Measurements from ENCODE around the gene ZNF624. TPM values are rescaled to one million over a fixed set of nuclear protein-coding genes. Genes with fewer than 3 reads are reported as not detected.
"Not testable (repeated sequence)": the region's sequence is repeated elsewhere in the genome, so short reads cannot be mapped to it uniquely, and the experiment has no call there.

ZNF624 gene
- polyA plus RNA-seq (ENCODE audit: insufficient read length) = 5.4 TPM

GRCh38 chr17:16653367-16654041, at the start of gene ZNF624:
Gene ZNF624, minus strand, starts transcription at chr17:16653850.
- DNase-seq (ENCODE audit: low read depth) = peak; percentile 78

- not testable (repeated sequence) for DNase-seq (ENCODE audit: low read depth)
These were observed 44.0 kb upstream of the ZNF624 start for GRCh38 chr17:16697603-16698002.

DNA sequence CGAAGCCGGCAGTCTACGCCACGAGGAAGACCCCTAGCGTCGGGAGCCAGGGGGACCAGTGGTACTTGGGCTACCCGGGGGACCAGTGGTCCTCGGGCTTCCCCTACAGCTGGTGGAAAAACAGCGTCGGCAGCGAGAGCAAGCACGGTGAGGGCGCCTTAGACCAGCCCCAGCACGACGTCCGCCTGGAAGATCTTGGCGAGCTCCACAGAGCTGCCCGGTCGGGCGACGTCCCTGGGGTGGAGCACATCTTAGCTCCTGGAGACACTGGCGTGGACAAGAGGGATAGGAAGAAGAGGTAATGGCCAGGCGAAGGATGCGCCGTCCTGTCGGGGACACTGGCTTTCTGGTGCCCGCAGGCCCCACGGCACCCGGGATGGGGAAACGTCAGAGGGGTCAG, 36.8 kb upstream of the ZNF624 start:
- DNase-seq (ENCODE audit: low read depth) = not testable (repeated sequence)

- not testable (repeated sequence) for DNase-seq (ENCODE audit: low read depth)
These were observed 36.2 kb upstream of the ZNF624 start, which contains the start of gene CCDC144A for GRCh38 chr17:16689731-16690281. Gene CCDC144A, plus strand, starts transcription at chr17:16690241. Its CDS starts 160 bp downstream, at chr17:16690401.

- not testable (repeated sequence) for DNase-seq (ENCODE audit: low read depth)
These were observed 33.5 kb upstream of the ZNF624 start for GRCh38 chr17:16687151-16687550.

- DNase-seq (ENCODE audit: low read depth) = not testable (repeated sequence)
These were observed 32.4 kb upstream of the ZNF624 start for GRCh38 chr17:16686019-16686418.

DNA sequence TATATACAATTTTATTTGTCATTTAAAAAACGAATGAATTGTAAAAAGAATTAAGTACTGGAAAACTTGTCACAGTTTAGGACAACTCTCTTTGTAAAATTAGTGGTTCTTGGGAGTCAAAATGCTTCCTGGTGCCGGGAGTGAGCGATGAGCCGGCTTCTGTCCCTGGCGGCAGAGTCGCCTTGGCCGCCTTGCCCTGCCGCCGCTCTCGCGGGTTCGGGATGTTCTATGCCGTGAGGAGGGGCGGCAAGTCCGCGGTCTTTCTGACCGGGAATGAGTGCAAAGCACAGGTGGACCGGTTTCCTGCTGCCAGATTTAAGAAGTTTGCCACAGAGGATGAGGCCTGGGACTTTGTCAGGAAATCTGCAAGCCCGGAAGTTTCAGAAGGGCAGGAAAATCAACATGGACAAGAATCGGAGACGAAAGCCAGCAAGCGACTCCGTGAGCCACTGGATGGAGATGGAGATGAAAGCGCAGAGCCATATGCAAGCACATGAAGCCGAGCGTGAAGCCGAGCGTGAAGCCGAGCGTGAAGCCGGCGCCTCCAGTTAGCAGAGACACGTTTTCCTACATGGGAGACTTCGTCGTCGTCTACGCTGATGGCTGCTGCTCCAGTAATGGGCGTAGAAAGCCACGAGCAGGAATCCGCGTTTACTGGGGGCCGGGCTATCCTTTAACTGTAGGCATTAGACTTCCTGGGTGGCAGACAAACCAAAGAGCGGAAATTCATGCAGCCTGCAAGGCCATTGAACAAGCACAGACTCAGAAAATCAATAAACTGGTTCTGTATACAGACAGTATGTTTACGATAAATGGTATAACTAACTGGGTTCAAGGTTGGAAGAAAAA, 29.9 kb upstream of the ZNF624 start:
- not testable (repeated sequence) for DNase-seq (ENCODE audit: low read depth)

- peak; percentile 41 for DNase-seq (ENCODE audit: low read depth)
These were observed 23.1 kb upstream of the ZNF624 start for GRCh38 chr17:16676676-16677268.

DNA sequence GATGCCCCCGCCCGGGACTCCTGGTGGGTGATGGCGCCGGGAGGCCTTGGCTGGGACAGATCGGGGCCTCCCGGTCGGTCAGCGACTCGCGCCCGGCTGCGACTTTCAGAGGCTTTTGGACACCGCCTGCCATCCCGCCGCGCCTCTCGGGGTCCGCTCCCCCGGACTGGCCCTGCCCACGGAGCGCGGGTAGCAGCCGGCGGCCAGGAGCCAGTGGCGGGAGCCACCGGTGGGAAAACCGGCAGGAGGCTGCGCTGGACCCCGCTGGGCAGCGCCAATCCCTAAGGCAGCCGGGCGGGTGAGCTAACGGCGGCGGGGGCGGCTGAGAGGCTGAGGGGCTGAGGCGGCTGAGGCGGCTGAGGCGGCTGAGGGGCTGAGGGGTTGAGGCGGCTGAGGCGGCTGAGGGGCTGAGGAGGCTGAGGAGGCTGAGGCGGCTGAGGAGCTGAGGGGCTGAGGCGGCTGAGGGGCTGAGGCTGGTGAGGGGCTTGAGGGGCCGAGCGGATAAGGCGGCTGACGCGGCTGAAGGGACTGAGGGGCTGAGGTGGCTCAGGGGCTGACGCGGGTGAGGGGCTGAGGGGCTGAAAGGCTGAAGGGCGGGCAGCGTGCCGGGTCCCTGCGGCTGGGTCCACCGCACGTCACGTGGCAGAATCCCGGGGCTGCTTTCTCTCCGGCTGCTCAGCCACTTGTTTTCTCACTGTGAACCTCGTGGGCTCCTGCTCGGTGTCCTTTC, 13.4 kb upstream of the ZNF624 start:
- not testable (repeated sequence) for DNase-seq (ENCODE audit: low read depth)

DNA sequence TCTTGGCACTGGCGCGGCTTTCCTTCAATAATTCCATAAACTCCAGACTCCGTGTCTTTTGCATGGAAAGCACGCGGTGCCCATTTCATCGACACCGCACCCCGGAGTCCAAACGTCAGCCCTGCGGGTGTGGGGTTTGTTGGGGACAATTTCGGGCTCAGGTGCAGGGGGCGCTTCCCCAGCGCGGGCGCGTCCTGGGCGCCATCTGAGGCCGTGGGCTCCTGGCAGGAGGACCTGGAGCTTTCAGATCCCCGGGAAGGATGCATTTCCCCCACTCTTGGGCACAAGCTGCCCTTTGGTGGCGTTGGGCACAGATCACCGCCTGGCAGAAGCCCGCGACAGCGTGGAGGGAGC, 12.9 kb upstream of the ZNF624 start:
- DNase-seq (ENCODE audit: low read depth) = not testable (repeated sequence)

- no peak for DNase-seq (ENCODE audit: low read depth)
These were observed 9.3 kb upstream of the ZNF624 start for GRCh38 chr17:16662936-16663335.

DNA sequence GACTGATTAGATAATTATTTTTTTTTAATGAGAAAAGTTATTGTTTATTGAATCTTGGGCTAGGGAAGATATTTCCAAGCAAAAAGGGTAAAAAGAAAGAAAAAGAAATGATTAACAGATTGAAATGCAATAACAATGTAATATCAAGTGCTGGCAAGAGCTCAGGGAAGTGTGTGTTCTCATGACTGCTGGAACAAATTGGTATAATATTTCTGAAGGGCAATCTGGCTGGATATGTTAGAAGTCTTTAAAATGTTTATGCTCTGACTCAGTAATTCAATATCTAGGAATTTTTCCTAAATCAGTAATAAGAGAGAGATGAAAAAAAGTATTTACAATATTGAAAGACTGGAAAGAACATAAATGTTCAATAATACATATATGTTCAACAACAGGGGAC, 7.6 kb upstream of the ZNF624 start:
- DNase-seq (ENCODE audit: low read depth) = no peak

DNA sequence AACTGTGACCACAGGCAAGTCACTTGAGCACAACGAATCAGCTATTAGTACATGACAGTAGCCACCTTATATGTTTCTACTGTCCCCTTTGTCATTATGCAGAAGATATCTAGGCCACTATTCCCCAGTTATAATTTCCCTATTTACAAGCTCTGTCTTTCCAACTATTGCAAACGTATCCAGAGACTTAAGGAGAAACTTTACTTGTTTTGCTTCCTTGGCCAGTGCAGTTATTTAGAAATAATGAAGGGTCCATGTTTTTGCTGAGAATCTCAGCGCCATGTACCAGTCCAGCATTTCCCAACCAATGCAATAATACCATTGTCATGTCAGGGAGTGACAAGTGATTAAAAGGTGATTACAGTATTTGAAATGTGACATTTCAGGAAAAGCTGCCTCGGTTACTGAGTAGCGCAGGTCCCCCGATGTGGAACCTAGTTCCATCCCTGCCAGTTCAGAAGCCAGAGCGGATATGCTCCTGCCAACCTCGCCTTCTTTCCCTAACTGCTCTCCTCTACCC, 743 bp downstream of the ZNF624 start:
- no peak for DNase-seq (ENCODE audit: low read depth)

- no peak for DNase-seq (ENCODE audit: low read depth)
These were observed 1.4 kb downstream of the ZNF624 start for GRCh38 chr17:16652252-16652651.

DNA sequence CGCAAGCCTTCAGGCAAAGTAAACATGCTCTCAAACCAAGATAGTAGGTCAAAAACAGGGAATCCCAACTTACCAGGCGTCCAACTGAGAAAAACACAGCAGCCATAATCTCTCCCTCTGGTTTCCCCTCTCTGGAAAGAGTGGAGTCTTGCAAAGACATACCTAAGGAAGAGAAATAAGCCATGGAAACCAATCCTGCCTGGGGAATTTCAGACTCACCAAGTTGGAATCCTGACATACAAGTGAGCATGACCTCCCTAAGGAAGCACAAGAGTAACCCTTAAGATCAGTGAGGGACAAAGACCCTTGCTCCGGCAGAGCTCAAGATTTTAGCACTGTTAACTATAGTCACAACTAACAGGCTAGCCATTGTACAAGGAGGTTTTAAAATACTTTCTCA, 4.1 kb downstream of the ZNF624 start:
- no peak for DNase-seq (ENCODE audit: low read depth)

GRCh38 chr17:16639438-16639837, 14.2 kb downstream of the ZNF624 start:
- no peak for DNase-seq (ENCODE audit: low read depth)

GRCh38 chr17:16623282-16623681, 30.4 kb downstream of the ZNF624 start:
- no peak for DNase-seq (ENCODE audit: low read depth)

DNA sequence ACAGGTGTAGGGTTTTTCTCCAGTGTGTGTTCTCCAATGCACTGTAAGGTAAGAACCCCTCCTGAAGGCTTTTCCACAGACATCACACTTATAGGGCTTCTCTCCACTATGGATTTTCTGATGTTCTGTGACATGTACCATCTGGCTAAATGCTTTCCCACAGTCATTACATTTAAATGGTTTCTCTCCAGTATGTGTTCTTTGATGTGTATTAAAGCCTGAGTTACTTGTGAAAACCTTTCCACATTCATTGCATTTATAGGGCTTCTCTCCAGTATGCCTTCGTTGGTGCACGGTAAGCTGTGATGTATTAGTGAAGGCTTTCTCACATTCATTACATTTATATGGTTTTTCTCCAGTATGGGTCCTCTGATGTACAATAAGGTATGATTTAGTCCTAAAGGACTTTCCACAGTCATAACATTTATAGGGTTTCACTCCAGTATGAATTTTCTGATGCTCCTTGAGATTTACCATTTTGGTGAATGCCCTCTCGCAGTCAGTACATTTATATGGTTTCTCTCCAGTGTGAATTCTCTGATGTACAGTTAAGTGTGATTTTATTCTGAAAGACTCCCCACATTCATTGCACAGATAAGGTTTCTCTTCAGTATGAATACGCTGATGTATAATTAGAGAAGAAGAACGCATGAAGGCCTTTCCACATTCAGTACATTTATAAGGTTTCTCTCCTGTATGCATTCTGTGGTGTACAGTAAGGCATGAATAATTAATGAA, 30.9 kb downstream of the ZNF624 start:
- DNase-seq (ENCODE audit: low read depth) = no peak

DNA sequence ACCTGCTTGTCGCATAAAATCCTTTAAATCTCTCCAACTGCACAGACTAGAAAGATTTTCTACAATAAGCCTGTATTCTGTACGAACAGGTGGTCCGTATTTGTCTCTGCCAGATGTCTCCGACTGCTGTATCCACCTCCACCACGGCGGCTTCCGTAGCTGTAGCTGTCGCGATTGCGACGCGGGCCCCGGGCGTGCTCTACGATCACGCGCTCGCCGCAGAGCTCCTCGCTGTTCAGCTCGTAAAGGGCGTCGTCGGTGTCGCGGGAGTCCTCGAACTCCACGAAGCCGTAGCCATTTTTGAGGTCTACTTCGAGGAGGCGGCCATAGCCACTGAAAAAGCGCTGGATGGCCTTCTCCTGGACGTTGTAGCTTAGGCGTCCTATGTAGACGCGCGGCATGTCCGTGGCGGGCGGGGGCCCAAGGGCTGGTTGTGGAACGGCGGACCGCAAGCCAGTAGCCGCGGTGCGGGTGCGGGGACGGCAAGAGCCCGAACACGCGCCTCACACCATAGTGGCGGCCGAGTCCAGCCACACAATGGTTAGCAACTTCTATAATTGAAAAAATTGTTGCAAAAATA, 36.1 kb downstream of the ZNF624 start:
- no peak for DNase-seq (ENCODE audit: low read depth)

GRCh38 chr17:16599537-16599936, 54.1 kb downstream of the ZNF624 start:
- DNase-seq (ENCODE audit: low read depth) = no peak
